ENCODE data around the gene ALDH4A1.
"Not testable (repeated sequence)": the region's sequence is repeated elsewhere in the genome, so short reads cannot be mapped to it uniquely, and the experiment has no call there.

The ALDH4A1 gene

DNA sequence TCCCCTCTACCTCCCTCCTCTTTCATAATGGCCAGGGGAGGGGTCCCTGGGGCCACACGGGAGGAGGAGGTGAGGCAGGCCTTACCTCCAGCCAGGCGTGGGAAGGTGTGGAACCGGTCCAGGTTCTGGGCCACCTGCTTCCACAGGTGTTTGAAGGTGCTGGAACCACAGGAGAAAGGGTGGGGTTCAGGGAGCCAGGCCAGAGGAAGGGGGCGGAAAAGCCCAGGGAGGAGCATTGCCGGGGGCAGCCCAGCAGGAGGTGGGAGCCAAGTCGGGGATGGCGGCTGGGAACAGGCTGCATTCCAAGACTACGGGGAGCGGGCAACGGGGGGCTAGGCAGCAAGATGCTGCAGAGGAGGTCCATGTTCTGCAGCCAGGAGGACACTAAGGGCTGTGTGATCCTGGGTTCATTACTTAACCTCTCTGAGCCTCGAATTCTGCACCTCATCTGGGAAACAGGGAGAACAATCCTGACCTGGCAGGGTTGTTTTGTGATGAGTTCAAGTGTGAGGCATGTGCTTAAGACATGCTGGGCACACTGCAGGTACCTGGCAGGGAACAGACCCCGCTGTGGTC lies 23.1 kb downstream of the ALDH4A1 start:
- no peak for DNase-seq (ENCODE audit: low read depth in 2 of 2)

DNA sequence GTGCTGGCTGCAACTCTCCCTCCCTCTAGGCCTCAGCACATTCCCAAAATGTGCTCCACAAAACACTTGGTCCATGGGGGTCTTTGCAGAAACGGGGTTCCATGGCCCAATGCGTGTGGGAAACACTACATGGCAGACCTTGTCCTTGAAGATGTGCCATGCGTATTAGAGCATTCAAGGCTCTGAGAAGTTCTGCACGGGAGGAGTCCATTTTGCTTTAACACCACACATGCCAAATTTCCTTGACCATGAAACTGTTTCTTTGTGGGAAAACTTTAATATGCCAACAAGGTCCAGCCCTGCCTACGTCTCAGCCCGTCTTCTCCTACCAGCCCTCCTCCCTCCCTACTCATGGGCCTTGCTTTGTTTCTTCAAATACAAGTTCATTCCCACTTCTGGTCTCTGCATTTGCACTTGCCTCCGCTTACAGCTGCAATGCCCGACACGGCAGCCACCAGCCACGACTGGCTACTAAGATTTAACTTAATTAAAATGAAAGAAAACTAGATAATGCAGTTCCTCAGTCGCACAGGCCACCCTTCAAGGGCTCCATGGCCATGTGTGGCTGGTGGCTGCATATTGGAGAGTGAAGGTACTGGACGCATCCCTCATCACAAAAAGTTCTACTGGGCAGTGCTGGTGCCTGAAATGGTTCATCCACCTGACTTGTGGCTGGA lies 23.7 kb downstream of the ALDH4A1 start:
- no peak for DNase-seq (ENCODE audit: low read depth in 2 of 2)

DNA sequence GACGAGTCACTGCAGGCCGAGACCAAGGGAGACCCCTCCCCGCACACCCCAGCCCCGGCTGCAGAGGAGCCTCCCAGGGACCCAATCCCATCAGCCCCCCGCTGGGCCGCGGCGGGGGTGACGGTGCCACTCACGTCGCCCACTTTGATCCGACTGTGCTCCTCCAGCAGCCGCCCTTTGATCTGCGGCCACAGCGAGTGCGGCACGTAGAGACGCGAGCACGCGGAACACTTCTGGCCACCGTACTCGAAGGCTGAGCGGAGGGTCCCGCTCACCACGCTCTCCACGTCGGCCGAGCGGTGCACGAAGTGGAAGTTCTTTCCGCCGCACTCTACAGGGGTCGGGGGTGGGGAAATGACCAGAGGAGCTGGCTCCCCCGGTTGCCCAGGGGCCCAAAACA lies 25.1 kb downstream of the ALDH4A1 start:
- DNase-seq (ENCODE audit: low read depth in 2 of 2): no peak

DNA sequence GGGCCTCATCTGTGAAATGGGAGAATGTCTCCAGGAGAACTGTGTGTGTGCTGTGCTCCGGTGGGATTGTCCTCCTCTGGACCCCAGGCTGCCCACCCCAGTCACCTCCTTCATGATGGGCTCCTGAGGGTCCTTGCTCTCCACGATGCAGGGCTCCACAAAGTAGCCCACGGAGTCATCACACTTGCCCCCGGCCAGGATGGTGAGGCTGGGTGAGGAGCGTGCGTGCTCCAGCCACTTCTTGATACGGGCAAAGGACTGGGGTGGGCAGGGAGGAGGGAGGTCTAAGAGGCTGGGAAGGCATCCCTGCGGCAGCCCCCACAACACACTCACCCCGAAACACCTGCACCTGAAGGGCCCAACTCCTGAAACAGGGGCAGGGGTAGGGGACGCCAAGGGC lies 26.1 kb downstream of the ALDH4A1 start:
- DNase-seq (ENCODE audit: low read depth in 2 of 2): no peak

DNA sequence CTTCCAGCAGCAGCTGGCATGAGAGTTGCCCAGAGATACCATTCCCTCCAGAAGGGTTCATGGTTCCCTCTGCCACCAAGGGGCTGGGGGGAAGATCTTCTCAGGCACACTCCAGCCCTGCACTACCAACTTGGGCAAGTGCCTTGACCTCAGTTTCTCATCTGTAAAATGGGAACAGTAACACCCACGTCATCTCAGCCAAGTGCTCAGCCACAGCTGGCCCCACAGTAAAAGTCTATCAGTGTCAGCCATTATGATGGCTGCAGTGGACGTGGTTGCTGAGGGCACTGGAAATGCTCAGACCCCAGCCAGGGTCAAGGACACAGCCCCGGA lies 26.6 kb downstream of the ALDH4A1 start:
- DNase-seq (ENCODE audit: low read depth in 2 of 2): no peak

DNA sequence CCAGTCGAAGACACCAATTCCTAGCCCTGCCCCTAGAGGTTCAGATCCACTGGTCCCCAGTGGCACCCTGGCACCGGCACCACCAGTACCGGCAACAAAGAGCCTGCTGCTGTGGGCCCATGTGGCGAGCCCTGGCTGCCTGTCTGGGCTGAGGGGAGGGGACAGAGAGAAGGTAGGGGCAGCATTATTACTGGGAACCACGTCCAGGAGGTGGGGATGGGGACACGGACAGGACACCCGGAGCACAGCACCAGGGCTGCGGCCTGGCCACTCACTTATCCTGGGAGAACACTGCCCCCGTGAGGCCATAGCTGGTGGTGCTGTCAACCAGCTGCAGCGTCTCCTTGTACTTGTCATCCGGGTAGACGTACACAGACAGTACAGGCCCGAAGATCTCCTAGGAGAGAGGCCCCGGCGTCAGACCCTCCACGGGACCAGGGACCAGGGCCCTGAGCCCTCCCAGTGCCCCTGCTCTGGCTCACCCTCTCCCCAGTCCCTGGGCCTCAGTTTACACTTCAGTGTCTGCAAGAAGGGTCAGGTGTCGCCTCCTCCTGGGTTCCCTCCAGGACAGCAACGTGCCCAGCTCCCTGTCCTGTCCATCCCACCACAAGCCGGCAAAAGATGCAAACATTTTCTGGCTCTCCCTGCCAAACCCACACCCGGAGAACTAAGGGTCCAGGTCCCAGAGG lies 27.1 kb downstream of the ALDH4A1 start:
- DNase-seq (ENCODE audit: low read depth in 2 of 2): peak; percentile 7 to 36

DNA sequence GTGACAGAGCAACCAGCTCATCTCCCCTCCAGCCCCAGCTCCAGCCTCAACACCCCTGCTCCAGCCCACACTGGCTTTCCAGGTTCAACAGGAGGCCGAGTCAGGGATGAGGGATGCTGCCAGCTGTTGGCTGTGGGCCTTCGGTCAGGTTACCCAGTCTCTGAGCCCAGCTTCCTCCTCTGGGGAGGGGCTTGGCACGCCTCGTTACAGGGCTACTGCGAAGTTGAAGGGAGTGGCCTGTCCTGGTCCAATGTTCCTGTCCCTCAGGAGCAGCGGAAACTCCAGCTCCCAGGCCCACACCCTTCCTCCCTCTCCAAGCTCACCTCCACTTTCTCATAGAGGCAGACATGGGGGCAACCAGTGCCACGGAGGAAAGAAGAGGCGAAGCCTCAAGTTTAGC lies 27.8 kb downstream of the ALDH4A1 start:
- DNase-seq (ENCODE audit: low read depth in 2 of 2): no peak

DNA sequence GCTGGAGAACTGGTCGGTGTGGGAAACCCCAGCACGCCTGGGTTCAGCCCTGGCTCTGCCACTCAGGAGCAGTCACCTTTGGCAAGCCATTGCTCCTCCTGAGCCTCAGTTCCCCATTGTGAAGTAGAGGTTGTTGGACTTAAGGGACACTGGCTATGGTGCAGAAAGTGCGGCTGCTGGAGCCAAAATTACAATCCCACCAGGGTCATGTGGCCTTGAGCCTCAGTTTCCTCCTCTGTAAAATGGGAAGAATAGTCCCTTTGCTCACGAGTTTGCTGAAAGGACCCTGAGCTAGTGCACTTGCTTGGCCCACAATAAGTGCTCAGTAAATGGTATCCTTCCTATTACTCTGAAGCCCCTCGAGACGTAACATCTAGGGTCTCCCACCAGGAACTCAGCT lies 28.3 kb downstream of the ALDH4A1 start:
- no peak for DNase-seq (ENCODE audit: low read depth in 2 of 2)

DNA sequence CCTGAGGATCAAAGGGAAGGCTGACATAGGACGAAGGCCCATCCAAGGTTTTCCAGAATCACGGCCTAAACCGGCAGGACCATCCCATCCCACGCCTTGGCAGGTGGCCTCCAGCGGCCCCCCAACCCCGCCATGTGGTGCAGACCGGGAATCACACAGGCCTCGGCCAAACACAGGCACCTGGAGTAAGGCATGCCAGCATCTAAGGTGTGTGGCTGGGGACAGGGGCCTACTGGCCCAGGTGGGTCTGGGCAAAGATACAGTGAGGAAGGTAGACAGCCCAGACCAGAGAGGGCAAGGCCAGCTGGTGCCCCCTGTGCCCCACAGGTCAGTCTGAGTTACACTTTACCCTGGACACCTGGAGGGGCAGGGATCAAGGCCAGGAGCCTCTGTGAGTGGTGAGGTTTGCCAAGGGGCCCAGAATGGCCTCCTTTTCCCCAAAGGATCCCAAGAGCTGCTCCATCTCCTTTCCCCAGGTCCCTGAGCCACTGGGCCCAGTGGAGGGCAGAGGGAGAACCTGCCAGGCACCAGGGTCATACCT lies 30.2 kb downstream of the ALDH4A1 start:
- no peak for DNase-seq (ENCODE audit: low read depth in 2 of 2)

DNA sequence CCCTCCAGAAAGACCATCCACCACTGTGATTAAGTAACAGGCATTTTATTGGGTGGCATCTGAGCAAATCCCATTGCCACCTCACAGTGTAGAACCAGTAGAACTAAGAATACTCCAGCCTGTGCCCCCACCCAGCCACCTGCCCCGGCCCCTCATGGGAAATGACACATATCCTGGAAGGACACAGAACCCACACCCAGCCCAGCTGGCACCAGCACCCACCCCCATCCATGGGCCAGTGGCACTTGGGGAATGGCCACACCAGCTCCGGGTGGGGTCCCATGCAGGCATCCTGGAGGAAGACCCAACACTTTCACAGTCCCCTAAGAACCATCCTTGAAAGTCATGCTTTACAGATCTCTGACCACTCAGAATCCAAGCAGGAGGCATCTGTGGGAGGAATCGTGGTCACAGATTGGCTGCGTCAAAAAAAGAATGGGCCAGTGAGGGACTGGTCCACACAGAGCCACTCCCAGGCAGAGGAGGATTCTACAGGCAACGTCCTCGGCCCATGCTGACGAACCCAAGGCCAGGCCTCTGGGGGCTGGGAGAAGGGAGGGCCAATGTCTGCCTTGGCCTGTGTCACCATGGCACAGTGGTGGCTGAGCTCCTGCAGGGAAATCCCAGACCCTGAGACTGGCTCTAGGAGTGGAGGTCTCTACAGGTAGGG lies 30.8 kb downstream of the ALDH4A1 start:
- DNase-seq (ENCODE audit: low read depth in 2 of 2): no peak

DNA sequence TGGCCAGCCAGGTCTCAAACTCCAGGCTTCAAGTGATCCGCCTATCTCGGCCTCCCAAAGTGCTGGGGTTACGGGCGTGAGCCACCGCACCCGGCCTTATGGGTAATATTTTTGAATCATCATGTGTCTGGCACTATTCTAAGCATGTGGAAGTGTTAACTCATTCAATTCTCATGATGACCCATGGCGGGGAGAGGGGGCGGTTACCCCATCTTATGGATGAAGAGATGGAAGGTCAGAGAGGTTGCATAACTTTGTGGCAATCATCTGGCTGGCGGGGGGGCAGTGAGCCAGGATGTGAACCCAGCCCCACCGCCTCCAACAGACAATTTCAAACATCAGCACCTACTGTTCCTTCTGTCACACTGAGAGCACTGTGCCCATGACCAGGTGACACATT lies 31.4 kb downstream of the ALDH4A1 start:
- DNase-seq (ENCODE audit: low read depth in 2 of 2): no peak

DNA sequence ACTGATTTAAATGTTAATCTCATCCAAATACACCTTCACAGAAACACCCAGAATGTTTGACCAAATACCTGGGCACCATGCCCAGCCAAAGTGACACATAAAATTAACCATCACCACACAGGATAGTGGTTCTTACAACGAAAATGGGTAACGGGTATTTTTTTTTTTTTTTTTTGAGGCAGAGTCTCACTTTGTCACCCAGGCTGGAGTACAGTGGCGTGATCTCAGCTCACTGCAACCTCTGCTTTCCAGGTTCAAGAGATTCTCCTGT lies 31.8 kb downstream of the ALDH4A1 start:
- not testable (repeated sequence) for DNase-seq (ENCODE audit: low read depth in 2 of 2)

DNA sequence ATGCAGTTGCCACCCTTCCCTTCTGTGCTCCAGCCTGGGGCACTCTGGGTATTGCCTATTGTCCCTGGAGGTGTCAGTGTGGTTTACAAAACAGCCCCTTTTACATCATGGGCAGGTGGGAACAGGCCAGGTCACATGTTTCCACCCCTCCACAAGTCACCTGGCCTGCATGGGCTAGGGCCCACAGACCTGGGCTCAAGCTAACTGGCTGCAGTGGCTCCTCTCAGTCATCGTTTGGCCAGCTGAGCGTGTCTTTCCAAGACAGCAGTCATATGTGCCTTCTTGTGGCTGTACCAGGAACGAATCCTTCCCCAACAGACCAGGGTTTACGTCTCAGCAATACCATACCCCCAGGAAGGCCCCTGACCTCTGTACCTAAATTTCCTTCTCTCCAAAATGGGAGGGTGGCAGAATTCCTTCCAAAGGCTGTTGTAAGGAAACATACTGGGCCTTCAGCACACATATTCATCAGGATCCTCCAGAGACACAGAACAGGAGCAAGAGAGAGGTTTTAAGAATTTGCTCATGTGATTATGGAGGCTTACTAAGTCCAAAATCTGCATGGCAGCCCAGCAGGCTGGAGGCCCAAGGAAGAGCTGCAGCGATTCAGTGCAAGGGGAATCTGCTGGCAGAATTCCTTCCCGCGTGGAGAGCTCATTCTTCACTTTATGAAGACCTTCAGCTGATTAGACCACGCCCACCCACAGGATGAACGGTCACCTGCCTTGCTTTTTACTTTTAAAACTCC lies 32.3 kb downstream of the ALDH4A1 start:
- DNase-seq (ENCODE audit: low read depth in 2 of 2): no peak

DNA sequence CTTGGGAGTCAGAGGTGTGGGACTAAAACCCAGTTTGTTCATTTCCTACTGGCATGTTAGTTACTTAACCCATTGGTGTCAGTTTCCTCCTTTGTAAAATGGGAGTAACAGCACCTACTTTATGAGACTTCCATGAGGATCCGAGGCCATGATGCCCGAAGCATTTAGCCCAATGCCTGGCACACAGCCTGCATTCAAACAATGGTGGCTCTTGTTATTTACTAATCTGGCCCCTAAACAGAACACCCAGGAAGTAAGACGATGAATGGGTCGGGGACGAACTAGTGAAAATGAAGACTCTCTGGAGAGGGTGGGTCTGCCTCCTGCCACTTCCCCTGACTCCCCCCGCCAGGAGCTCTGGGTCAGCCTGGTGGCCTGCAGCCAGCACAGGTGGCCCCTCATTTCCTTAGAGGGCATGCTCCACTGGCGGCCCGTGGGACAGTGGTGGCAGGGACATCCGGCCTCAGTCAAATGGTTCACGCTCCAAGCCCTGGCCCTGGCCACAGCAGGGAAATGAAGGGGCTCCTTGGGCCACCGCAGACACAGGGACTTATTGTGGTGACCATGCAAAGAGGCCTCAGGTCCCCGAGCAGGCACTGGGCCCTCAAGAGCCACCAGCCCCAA lies 33.4 kb downstream of the ALDH4A1 start:
- DNase-seq (ENCODE audit: low read depth in 2 of 2): no peak

DNA sequence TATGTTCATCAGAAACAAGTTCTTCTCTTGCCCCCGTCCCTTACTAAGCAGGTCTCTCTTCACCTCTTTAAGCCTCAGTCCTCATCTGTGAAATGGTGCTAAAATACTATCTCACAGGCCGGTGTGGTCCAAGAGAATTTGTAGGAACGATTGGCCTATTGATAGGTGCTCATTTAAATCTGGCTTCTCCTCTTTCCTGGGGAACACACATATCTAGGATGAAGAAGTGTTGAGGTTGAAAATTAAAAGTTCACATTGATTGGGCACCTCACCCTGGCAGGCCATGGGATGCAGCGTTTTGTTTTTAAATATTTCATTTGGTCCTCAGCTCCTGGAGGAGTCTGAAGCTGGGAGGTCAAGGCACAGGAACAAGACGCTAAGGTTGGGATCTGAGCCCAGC lies 34.0 kb downstream of the ALDH4A1 start:
- DNase-seq (ENCODE audit: low read depth in 2 of 2): no peak

DNA sequence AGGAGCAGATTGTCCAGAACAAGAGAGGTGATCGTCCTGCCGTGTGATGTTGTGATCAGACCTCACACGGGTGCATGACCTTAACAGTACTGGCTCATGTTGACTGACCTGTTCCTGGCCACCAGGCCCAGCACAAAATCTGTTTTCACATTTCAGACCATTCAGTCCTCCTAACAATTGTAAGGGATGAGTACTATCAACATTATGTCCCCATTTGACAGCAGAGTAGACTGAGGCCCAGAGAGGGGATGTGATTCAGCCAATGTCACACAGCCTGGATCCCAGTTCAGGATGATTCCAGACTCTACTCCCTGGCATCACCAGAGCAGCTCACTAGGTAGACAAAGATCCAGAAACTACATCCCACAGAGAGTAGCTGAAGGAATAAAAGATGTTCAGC lies 35.5 kb downstream of the ALDH4A1 start:
- DNase-seq (ENCODE audit: low read depth in 2 of 2): no peak

DNA sequence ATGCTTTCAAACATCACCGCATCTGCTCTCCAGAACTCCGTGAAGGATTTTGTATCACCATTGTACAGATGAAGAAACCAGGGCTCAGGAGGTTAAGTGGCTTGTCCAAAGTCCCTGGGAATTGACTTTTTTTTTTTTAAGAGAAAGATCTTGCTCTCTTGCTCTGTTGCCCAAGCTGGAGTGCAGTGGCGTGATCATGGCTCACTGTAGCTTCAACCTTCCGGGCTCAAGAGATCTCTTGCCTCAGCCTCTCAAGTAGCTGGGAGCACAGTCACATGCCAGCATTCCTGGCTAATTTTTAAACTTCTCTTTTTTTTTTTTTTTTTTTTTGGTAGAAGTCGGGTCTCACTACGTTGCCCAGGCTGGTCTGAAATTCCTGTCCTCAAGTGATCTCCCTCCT lies 36.0 kb downstream of the ALDH4A1 start:
- DNase-seq (ENCODE audit: low read depth in 2 of 2): no peak

DNA sequence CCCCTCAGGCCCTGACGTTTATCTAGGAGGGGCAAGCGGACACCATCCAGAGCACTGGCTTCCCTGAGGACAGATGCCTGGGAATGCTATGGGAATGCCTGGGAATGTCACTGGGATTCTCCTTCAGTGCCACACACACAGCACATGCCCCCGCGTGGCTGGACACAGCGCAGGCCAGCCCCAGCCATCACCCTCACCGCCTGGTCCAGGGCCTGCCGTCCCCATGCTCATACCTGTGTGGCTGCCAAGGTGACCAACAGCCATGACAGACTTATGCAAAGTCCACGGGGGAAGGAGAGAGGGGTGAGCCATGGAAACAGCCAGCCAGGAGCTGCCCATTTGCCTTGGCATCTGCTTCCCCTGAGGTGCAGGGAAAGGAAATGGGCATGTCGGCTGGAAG lies 37.2 kb downstream of the ALDH4A1 start:
- DNase-seq (ENCODE audit: low read depth in 2 of 2): no peak

DNA sequence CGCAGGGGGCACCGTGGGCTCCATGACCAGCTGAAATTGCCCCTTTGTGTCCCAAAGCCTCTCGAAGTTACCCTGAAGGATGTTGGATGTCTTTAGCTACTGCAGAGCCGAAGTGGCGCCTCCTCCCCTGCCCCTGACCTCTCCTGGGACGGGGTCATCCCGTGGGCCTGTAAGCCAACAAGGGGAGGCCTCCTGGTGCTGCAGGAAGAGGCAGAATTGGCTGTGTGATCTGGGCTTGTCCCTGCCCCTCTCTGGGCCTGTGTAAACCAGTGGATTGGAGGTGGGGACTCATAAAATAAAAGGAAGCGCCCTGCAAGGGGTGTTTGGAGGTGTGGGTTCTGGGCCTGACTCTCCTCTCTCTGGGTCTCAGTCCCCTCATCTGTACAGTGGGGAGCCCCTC lies 40.8 kb downstream of the ALDH4A1 start:
- DNase-seq (ENCODE audit: low read depth in 2 of 2): no peak

DNA sequence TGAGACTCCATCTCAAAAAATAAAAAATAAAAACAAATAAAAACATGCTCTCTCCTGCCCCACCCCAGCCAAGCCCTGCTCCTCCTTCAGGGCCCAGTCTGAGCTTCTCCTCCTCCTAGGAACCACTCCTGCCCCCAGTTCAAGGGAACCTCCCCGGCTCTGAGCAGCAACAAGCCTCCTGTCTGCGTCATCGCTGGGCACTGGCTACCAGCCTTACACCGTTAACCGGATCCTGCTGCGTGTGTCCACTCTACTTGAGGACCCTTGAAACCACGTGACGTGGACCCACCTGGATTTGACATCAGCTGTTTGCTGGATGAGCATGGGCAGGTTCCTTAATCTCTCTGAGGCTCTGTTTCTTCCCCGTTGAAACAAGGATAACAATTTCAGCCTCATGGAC lies 41.3 kb downstream of the ALDH4A1 start:
- DNase-seq (ENCODE audit: low read depth in 2 of 2): no peak

DNA sequence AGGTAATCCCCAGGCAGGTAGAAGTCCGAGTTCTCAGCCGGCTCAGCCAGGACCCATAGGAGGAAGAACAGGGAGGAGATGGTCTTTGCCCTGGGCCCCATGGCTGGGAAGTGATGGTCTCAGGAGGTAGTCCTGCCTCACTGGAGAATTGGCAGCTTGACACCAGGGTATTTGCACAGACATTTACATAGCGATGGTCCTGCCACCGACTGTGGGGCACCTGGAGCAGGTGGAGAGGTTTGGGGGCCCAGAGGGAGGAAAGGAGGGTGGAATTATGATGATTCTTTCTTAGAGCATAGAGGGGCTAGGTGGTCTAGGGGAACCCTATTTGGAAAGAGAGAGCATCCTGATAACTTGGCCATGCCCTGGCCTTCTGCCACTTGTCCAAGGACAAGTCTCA lies 42.8 kb downstream of the ALDH4A1 start, which contains the start of gene TAS1R2:
Gene TAS1R2 (minus strand): TSS at position 101 of the 400 bp plus-strand sequence. CDS start 0 bp downstream, at position 101.
- no peak for DNase-seq (ENCODE audit: low read depth in 2 of 2)
